Stimulated activated CD4-positive, alpha-beta T cell treated with anti-CD3 and anti-CD28 coated beads, Interleukin-4, amount 100 ng/mL, for 4 hours (primary cell): Measurements from ENCODE around the gene ARID1A.
"Not testable (repeated sequence)": the region's sequence is repeated elsewhere in the genome, so short reads cannot be mapped to it uniquely, and the experiment has no call there.

Source experiments
- DNase-seq, 2 experiments: peaks; one replicate each; pipeline ENCODE4 v3.0.0-alpha.2; 2020

The ARID1A gene

DNA sequence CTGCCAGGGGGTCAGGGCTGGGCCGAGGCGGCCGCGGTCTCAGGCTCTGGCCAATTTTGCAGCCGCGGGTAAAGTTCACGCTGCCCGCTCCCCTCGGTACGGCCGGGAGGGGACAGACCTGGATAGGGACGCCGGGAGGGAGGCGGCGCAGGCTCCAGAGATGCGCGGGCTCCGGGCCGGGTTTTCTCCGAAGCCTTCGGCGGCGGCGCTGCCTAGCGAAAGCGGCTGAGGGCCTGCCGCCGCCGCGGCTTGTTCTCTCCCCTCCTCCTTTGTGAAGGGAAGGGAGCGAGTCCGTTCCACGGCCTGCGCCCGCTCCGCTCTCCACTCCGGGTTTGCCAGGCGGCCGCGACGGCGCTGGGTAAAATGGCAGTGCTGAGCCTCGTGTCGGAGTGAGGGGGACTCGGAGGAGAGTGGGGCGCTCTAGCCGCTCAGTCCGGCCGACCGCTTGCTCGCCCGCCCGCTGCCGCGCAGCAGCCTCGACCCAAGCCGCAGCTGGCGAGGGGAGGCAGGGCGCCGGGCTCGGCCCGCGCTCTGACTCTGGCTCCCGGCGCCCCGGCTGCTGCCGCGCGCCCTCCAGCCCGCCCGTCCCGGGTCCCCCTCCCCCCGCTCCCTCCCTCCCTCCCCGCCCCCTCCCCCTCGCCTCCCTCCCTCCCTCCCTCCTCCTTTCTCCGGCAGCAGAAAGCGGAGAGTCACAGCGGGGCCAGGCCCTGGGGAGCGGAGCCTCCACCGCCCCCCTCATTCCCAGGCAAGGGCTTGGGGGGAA, at the start of gene ARID1A:
Gene ARID1A, plus strand, starts transcription at position 660 of the 763 bp plus-strand sequence. CDS start 389 bp downstream, outside the sequence.
- DNase-seq, result peak; percentile 92 to 94

DNA sequence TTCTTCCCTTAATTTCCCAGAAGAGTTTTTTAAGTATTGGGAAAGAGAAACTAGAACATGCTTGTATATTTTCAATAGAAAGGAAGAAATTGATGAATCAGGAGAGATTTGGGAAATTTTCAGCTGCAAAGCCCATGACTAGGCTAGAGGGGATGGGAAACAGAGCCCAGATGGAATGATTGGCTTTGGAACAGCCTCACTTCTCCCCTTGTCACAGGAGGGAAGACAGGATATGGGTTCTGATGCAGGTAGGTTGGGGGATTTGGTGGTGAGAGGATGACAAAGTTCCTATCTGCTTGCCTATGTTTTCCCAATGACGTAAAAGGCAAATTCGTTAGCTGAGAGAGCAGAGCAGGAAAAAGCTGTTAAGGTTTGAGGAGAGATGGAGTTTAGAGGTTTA, 31.0 kb upstream of the ARID1A start:
- no peak for DNase-seq

DNA sequence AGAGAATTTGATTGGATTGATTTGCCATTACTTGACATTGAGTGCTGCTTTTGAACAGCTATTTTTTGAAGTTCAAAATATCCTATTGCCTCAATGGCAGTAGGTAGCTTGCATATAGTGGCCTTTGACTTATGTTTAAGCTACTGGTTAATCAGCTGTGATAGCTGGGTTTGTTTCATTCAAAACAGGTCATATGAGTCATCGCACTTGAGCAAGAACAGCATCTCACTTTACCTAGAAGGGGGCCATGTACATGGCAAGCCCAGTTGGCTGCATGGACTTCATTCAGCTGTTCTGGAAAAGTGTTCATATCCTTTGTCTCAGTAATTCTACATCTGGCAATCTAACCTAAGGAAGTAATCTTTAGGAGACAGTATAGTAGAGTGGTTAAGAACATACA, 29.0 kb upstream of the ARID1A start:
- no peak for DNase-seq

DNA sequence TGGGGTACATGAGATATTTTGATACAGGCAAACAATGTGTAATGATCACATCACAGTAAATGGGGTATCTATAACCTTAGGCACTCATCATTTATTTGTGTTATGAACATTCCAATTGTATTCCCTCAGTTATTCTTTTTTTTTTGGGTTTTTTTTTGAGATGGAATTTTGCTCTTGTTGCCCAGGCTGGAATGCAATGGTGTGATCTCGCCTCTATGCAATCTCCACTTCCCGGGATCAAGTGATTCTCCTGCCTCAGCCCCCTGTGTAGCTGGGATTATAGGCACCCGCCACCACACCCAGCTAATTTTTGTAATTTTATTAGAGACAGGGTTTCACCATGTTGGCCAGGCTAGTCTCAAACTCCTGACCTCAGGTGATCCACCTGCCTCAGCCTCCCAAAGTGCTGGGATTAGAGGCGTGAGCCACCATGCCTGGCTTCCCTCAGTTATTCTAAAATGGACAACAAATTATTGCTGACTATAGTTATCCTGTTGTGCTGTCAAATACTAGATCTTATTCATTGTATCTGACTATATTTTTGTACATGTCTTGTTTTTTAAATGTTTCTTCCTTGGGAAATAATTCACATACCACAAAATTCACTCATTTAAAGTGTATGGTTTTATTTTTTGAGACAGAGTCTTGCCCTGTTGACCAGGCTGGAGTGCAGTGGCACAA, 27.6 kb upstream of the ARID1A start:
- not testable (repeated sequence) for DNase-seq

DNA sequence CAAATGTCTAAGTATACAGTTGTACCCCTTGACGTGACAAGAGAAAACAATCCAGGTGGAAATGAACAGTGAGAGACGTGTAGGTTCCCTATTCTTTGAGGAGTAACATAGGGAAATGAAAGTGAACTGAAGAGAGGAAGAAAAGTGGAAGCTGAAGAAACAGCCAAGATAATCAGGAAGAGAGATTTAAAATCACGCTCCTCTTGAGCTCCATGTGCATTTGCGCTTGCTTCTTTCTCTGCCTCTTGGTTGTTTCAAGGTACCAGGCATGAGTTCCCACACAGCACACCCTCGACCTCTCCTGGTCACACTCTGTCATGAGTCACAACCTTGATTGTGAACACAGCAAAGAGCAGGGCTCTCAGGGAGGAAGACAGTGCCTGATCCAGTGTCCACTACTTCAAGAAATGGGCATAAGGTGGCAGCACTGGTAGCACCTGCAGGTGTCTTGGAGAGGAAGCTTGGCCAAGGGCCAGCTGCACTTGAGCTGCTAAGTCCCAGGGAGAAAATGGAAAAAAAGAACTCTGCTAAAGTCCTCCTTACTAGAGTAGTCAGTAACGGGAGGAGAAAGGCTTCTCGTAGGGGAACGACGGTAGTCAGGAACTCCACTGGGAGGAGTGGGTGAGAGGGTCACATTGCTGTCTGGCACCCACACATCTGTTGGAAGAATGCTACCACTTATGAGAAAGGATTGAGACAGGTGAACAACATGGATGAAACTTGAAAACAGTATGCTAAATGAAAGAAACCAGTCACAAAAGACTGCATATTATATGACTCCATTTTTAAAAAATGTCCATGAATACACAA, 18.3 kb upstream of the ARID1A start:
- DNase-seq, result peak; percentile 15 to 49

DNA sequence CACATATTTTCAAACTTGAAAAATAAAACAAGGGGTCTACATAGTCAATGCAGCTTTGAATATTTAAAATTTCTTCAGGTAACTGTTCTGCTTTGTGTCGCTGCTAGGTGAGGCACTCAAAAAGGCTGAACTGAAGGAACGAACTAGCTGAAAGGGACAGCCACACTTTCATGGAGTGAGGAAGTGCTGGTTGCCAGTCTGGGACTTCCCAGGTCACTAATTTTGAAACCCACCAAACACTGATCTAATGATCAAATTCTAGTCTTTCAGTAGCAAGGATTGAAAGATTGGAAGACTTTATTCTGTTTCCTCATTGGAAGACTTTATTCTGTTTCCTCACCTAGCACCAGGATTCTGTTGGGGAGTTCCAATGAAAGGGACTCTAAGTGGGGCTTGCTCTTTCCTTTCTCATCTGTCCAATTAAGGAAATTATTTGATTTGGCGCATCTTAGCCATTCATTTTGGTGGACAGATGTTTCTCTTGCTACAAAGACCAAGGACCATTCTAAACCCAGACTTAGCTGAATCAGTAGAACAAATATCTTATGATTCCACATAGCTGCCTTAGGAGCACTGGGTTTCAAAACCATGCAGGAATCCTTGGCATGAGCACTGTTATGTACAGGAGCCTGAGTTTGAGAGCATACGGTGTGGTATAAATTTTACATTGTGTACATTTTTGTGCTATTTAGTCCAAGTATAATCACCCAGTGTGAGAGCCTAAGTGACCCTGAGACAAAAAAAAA, 10.9 kb upstream of the ARID1A start:
- no peak for DNase-seq

- no peak for DNase-seq
Observed at GRCh38 chr1:26686795-26687194, 9.0 kb upstream of the ARID1A start.

GRCh38 chr1:26689504-26689903, 6.3 kb upstream of the ARID1A start:
- DNase-seq, result no peak

- no peak for DNase-seq
Observed at GRCh38 chr1:26690157-26690556, 5.7 kb upstream of the ARID1A start.

GRCh38 chr1:26690576-26691031, 5.2 kb upstream of the ARID1A start:
- no peak for DNase-seq

GRCh38 chr1:26692211-26692792, 3.5 kb upstream of the ARID1A start:
- peak; percentile 63 to 74 for DNase-seq

- peak; percentile 76 to 84 for DNase-seq
Observed at GRCh38 chr1:26692793-26693490, 2.9 kb upstream of the ARID1A start.

GRCh38 chr1:26693599-26694572, 1.9 kb upstream of the ARID1A start:
- no peak for DNase-seq

DNA sequence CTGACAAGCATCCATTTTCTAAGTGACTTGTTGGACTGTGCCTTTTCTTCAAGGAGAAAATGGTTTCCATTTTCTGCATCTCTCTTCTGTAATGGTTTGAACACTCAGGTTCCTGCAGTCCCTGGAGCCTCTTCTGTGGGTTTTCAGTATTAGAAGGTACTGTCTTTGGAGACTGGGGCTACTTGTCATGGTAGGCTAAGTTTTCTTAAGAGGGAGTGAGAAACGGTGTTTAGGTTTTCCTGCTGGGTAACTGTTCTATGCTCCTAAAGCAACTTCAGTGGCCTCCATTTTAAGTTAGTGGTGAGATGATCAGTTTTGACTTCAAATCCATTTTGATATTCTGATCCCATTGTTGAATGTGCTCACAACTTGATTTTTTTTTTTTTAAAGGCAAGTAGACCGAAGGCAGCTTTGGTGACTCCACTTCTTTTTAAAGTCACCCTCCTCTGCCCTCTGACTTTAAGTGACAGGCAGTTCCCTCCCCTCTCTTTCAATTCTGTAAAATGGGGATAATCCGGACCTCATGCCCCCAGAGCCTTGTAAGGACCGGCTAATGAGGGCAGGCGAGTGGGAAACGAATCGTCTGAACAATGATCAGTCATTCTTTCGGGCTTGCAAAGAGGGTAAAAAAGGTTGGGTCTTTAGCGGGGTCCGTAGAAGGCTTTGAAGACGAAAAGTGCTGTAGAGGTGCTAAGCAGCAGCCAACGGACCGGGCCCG, 1.0 kb upstream of the ARID1A start:
- no peak for DNase-seq

DNA sequence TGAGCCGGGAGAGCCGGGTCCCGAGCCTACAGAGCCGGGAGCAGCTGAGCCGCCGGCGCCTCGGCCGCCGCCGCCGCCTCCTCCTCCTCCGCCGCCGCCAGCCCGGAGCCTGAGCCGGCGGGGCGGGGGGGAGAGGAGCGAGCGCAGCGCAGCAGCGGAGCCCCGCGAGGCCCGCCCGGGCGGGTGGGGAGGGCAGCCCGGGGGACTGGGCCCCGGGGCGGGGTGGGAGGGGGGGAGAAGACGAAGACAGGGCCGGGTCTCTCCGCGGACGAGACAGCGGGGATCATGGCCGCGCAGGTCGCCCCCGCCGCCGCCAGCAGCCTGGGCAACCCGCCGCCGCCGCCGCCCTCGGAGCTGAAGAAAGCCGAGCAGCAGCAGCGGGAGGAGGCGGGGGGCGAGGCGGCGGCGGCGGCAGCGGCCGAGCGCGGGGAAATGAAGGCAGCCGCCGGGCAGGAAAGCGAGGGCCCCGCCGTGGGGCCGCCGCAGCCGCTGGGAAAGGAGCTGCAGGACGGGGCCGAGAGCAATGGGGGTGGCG, 371 bp downstream of the ARID1A start:
- peak in 1 of 2 experiments; percentile 47 for DNase-seq

DNA sequence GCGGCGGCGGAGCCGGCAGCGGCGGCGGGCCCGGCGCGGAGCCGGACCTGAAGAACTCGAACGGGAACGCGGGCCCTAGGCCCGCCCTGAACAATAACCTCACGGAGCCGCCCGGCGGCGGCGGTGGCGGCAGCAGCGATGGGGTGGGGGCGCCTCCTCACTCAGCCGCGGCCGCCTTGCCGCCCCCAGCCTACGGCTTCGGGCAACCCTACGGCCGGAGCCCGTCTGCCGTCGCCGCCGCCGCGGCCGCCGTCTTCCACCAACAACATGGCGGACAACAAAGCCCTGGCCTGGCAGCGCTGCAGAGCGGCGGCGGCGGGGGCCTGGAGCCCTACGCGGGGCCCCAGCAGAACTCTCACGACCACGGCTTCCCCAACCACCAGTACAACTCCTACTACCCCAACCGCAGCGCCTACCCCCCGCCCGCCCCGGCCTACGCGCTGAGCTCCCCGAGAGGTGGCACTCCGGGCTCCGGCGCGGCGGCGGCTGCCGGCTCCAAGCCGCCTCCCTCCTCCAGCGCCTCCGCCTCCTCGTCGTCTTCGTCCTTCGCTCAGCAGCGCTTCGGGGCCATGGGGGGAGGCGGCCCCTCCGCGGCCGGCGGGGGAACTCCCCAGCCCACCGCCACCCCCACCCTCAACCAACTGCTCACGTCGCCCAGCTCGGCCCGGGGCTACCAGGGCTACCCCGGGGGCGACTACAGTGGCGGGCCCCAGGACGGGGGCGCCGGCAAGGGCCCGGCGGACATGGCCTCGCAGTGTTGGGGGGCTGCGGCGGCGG, 1.0 kb downstream of the ARID1A start:
- DNase-seq, result peak; percentile 74 to 89

DNA sequence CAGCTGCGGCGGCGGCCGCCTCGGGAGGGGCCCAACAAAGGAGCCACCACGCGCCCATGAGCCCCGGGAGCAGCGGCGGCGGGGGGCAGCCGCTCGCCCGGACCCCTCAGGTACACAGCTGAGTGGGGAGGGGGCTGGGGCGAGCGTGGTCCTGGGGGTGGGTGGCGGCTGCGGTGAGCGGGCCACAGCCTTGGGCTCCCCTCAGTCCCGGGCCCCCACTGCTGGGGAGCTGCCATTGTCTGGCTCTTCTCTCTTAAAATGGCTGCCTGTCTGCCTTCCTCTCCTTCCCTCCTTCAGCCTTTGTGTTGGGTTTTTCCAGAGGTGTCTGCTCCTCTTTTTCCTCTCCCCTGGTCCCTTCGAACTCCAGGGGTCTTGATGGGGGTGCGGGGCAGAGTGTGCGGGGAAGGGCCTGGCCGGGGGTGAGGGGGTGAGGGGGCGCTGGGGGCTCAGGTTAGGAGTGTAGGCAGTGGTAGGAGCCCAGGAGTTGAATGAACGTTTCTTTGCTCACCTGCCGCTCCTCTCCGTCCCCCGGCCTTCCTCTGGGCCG, 1.7 kb downstream of the ARID1A start:
- peak in 1 of 2 experiments; percentile 13 for DNase-seq
